ENCODE measurements around the gene RASGEF1C.

GRCh38 chr5:180109920-180110319 is 99.1 kb downstream of the RASGEF1C start:
- TF ChIP-seq POLR2AphosphoS5 (IDR thresholded peaks at IDR 0.05; ENCODE audit: low read depth) (no peak), CTCF (conservative IDR thresholded peaks at IDR 0.05; ENCODE audit: low read depth in 2 of 2) (no peak), EZH2 (IDR thresholded peaks at IDR 0.05; ENCODE audit: low read depth, unreplicated experiment) (no peak), REST (IDR thresholded peaks at IDR 0.05; ENCODE audit: unreplicated experiment) (no peak), JUNB (IDR thresholded peaks at IDR 0.05; ENCODE audit: unreplicated experiment) (no peak), ZNF462 (CRISPR knock-in tag; IDR thresholded peaks at IDR 0.05) (no peak), EZH2phosphoT487 (IDR thresholded peaks at IDR 0.05; ENCODE audit: unreplicated experiment) (no peak), ZNF331 (CRISPR knock-in tag; IDR thresholded peaks at IDR 0.05; ENCODE audit: low read depth) (no peak), CREB1 (CRISPR knock-in tag; IDR thresholded peaks at IDR 0.05; ENCODE audit: low read depth) (no peak), ZNF114 (CRISPR knock-in tag; IDR thresholded peaks at IDR 0.05) (no peak), ETS1 (IDR thresholded peaks at IDR 0.05) (no peak), NANOG (IDR thresholded peaks at IDR 0.05; ENCODE audit: borderline replicate concordance) (no peak), STAT1 (IDR thresholded peaks at IDR 0.05; ENCODE audit: unreplicated experiment) (no peak)

Data from GM23338 (cell line).